Tibial nerve (tissue), 3 donors: ENCODE results near the gene ADAM30.

ENCODE experiments used
- CTCF ChIP-seq, 5 experiments: fragments of 200-600 bp in 3 of 5; fragments of 450-650 bp in 2 of 5; sonication (generic) in 3 of 5; IDR thresholded peaks; one replicate each; pipeline ENCODE4 v1.5.1; 2016 to 2019; ENCODE audit warnings: antibody characterized with exemption in 5 of 5, mild to moderate bottlenecking in 3 of 5, moderate library complexity in 2 of 5
- POLR2A ChIP-seq, 2 donors: fragments of 450-650 bp; IDR thresholded peaks; one replicate each; pipeline ENCODE4 v1.6.1; 2017; ENCODE audit warnings: antibody characterized with exemption in 2 of 2, mild to moderate bottlenecking in 2 of 2, moderate library complexity in 2 of 2

GRCh38 chr1:119866451-119866850, 29.9 kb downstream of the ADAM30 start:
- no peak for TF ChIP-seq CTCF (IDR thresholded peaks at IDR 0.05)
- TF ChIP-seq POLR2A (IDR thresholded peaks at IDR 0.05) = no peak
